Uterus (tissue), 2 donors: ENCODE measurements around the gene EVI5.

Experiments used
- POLR2A ChIP-seq, 2 donors: fragments of 450-650 bp; IDR thresholded peaks; one replicate each; pipeline ENCODE4 v1.6.1; 2016; ENCODE audit warnings: antibody characterized with exemption in 2 of 2, mild to moderate bottlenecking in 1 of 2, moderate library complexity in 1 of 2
- TF ChIP-seq, protein P1 (sequence below), 4 experiments: fragments of 200-600 bp in 2 of 4; fragments of 450-650 bp in 2 of 4; sonication (generic) in 2 of 4; IDR thresholded peaks; one replicate each; pipeline ENCODE4 v1.5.1; 2016 to 2019; ENCODE audit warnings: antibody characterized with exemption in 4 of 4, mild to moderate bottlenecking in 2 of 4, moderate library complexity in 1 of 4

- TF ChIP-seq, protein P1, sequence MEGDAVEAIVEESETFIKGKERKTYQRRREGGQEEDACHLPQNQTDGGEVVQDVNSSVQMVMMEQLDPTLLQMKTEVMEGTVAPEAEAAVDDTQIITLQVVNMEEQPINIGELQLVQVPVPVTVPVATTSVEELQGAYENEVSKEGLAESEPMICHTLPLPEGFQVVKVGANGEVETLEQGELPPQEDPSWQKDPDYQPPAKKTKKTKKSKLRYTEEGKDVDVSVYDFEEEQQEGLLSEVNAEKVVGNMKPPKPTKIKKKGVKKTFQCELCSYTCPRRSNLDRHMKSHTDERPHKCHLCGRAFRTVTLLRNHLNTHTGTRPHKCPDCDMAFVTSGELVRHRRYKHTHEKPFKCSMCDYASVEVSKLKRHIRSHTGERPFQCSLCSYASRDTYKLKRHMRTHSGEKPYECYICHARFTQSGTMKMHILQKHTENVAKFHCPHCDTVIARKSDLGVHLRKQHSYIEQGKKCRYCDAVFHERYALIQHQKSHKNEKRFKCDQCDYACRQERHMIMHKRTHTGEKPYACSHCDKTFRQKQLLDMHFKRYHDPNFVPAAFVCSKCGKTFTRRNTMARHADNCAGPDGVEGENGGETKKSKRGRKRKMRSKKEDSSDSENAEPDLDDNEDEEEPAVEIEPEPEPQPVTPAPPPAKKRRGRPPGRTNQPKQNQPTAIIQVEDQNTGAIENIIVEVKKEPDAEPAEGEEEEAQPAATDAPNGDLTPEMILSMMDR (IDR thresholded peaks at IDR 0.05): no peak
- no peak for TF ChIP-seq POLR2A (IDR thresholded peaks at IDR 0.05)
These were observed 10.3 kb upstream of the EVI5 start for GRCh38 chr1:92795166-92795565.
